ENCODE measurements around the gene CYP2C19. TPM values are rescaled to one million over a fixed set of nuclear protein-coding genes. Genes with fewer than 3 reads are reported as not detected.
"Not testable (repeated sequence)": the region's sequence is repeated elsewhere in the genome, so short reads cannot be mapped to it uniquely, and the experiment has no call there.

Gene CYP2C19
- total RNA-seq (2014; rRNA removed; shearing (Covaris generic); ENCODE audit: low replicate concordance) = not detected in 2 replicates

DNA sequence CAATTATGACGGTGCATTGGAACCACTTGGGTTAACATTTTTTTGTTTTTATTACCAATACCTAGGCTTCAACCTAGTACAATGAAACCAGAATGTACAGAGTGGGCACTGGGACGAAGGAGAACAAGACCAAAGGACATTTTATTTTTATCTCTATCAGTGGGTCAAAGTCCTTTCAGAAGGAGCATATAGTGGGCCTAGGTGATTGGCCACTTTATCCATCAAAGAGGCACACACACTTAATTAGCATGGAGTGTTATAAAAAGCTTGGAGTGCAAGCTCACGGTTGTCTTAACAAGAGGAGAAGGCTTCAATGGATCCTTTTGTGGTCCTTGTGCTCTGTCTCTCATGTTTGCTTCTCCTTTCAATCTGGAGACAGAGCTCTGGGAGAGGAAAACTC is at the start of gene CYP2C19:
TSS of gene CYP2C19 (plus strand) at position 289 of the 400 bp plus-strand sequence. CDS start at position 314, 25 bp downstream.
- no peaks in the 10 kb centered on the region for H3K27me3 ChIP-seq
- DNase-seq = no peak

DNA sequence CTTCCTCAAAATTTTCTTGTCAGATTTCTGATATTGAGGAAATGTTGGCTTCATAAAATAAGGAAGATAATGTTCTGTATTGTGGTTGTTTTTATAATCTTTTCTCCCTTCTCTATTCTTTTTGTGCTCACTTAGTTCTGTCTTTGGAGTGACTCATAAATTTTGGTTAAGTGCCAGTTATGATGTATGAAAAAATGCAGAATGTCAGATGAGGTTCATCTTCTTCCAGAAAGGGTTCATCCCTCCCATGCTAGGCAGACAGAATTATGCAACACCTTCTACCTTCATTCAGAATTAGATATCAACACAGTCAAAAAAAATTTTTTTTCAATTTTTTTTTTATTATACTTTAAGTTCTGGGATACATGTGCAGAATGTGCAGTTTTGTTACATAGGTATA is 36.6 kb upstream of the CYP2C19 start:
- Histone ChIP-seq H3K4me3 (no peak overlapping the region), H3K27me3 (no peaks in the 10 kb centered on the region), H3K36me3 (no peaks in the 10 kb centered on the region), H3K9me3 (no peaks in the 10 kb centered on the region)
- no peak for DNase-seq

More for the DNA sequence above, at the start of gene CYP2C19:
- Histone ChIP-seq H3K9me3 (no peaks in the 10 kb centered on the region), H3K4me3 (no peak within 1 kb of the TSS), H3K36me3 (no peaks in the 10 kb centered on the region)

DNA sequence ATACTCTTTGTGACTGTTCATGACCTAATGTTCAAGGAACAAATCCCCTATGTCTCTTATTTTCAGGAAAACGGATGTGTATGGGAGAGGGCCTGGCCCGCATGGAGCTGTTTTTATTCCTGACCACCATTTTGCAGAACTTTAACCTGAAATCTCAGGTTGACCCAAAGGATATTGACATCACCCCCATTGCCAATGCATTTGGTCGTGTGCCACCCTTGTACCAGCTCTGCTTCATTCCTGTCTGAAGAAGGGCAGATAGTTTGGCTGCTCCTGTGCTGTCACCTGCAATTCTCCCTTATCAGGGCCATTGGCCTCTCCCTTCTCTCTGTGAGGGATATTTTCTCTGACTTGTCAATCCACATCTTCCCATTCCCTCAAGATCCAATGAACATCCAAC is 27.3 kb upstream of the CYP2C19 start:
- Histone ChIP-seq H3K4me3 (no peak overlapping the region), H3K36me3 (no peaks in the 10 kb centered on the region), H3K9me3 (no peaks in the 10 kb centered on the region), H3K27me3 (peaks cover 5% of the 10 kb centered on the region; the same call in 1 of the 2 replicates)
- DNase-seq = no peak

DNA sequence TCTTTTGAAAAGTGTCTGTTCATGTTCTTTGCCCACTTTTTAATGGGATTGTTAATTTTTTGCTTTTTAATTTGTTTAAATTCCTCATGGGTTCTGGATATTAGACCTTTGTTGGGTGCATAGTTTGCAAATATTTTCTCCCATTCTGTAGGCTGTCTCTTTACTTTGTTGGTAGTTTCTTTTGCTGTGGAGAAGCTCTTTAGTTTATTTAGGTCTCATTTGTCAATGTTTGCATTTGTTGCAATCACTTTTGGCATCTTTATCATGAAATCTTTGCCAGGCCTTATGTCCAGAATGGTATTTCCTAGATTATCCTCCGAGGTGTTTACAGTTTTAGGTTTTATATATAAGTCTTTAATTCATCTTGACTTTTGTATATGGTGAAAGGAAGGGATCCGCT is 23.9 kb upstream of the CYP2C19 start:
- no peak for DNase-seq
- no peaks in the 10 kb centered on the region for H3K9me3 ChIP-seq

DNA sequence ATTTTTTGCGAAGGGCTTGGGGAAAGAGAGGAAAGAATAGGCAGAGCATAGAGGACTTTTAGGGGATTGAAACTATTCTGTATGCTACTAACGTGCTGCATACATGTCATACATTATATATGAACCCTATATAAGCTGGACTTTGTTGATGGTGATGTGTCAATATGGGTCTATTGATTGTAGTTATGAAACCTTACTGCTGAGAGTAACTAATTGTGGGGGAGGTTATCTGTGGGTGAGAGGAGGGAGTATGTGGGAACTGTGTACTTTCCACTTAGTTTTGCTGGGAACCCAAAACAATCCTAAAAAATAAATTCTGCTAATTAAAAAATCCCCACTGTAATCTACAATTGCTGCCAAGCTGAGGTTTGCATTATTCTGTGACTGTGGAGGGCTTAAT is 15.3 kb upstream of the CYP2C19 start:
- no peak for DNase-seq
- Histone ChIP-seq H3K9me3 (no peaks in the 10 kb centered on the region), H3K4me3 (no peak overlapping the region), H3K36me3 (no peaks in the 10 kb centered on the region), H3K27me3 (no peaks in the 10 kb centered on the region)

More for the DNA sequence above, 23.9 kb upstream of the CYP2C19 start:
- Histone ChIP-seq H3K27me3 (peaks cover 3% of the 10 kb centered on the region; the same call in 1 of the 2 replicates), H3K4me3 (no peak overlapping the region), H3K36me3 (no peaks in the 10 kb centered on the region)

DNA sequence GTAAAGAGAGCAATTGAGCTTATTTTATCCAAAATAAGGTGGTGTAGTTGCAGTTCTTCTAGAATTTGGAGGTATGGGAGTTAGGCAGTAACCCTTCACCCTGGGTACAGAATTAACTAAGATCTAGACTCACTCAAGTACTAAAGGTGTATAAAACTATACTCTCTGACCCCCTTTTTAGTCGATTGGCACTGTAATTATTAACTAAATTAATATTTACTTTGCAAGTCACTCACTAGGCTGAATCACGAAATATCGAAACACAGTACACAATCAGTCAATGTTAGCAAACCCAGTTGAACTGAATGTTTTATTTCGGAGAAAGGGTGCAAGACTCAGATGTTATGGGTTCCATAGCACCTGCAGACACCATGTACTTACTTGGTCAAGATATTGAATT is 14.6 kb upstream of the CYP2C19 start:
- H3K36me3 ChIP-seq = no peaks in the 10 kb centered on the region
- H3K9me3 ChIP-seq = no peaks in the 10 kb centered on the region
- H3K4me3 ChIP-seq = no peak overlapping the region
- no peak for DNase-seq
- no peaks in the 10 kb centered on the region for H3K27me3 ChIP-seq

DNA sequence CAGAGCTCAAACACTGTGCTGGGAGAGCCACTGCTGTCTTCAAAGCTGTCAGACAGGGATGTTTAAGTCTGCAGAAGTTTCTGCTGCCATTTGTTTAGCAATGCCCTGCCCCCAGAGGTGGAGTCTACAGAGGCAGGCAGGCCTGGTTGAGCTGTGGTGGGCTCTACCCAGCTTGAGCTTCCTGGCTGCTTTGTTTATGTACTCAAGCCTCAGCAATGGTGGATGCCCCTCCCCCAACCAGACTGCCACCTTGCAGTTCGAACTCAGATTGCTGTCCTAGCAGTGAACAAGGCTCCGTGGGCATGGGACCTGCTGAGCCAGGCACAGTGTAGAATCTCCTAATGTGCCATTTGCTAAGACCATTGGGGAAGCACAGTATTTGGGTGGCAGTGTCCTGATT is 4.6 kb upstream of the CYP2C19 start:
- no peaks in the 10 kb centered on the region for H3K27me3 ChIP-seq
- H3K9me3 ChIP-seq = no peaks in the 10 kb centered on the region
- DNase-seq = no peak
- no peaks in the 10 kb centered on the region for H3K36me3 ChIP-seq
- no peak overlapping the region for H3K4me3 ChIP-seq

DNA sequence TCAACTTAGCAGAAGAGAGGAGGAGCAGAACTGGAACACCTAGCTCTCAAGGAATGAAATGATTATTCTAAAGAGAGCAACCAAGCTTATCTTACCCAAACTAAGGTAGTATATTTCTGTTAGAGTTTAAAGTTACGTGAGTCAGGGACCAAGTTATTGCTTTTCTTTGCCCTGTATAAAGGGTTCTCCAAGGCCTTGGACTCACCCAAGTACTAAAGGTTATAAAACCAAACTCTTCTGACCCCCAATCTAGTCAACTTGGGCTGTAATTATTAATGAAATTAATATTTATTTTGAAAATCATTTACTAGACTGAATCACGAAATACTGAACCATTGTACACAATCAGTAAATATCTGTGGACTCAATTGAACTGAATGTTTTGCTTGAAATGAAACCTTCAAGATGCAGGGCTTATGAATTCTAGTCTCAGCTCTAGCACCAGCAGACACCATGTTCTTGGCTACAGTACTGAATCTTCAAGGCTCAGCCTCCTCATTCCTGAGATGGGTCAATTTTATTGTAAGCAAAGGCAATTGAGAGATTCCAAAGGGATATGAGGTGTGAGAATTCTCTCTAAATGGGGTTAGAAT is 1.8 kb upstream of the CYP2C19 start:
- Histone ChIP-seq H3K9me3 (no peaks in the 10 kb centered on the region), H3K27me3 (no peaks in the 10 kb centered on the region), H3K36me3 (no peaks in the 10 kb centered on the region), H3K4me3 (no peak overlapping the region)
- no peak for DNase-seq

DNA sequence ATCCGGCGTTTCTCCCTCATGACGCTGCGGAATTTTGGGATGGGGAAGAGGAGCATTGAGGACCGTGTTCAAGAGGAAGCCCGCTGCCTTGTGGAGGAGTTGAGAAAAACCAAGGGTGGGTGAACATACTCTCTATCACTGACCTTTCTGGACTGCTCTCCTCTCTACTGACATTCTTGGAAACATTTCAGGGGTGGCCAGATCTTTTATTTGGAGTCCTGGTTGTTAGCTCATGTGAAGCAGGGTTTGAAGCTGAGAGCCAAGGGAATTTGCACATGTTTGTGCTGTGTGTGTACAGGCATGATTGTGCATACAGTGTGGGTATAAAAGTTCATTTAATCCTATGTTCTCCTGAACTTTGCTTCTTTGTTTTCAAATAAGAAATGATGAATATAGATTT is 12.9 kb downstream of the CYP2C19 start:
- not testable (repeated sequence) for DNase-seq, H3K9me3 ChIP-seq, H3K36me3 ChIP-seq, H3K4me3 ChIP-seq, H3K27me3 ChIP-seq

DNA sequence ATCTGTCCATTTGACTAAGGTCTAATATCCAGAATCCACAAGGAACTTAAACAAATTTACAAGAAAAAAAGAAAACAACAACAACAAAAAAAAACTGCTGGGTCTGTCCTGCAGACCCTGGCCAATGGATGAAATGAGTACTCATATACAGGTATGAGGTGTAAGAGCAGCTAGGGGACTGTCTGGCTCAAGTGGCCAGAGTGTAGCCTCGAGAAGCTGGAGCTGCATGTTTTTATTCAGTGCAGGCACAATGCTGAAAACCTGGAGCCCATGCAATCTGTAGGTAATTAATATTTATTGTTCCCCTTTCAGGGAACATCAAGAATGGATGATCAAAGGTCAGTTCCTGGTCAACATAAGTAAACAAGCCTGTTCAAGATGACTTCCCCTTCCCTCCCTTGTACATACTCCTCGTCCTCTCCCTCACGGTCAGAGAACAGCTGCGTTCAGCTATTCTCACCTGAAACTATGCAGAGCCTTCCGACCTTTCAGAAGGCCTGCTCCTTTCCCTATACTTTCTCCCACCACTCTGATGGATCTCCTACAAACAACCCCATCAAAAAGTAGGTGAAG is 15.5 kb downstream of the CYP2C19 start:
- no peak for DNase-seq
- no peak overlapping the region for H3K4me3 ChIP-seq
- H3K9me3 ChIP-seq = no peaks in the 10 kb centered on the region
- no peaks in the 10 kb centered on the region for H3K36me3 ChIP-seq
- 0 out of 2 replicates have a peak, but pooled peaks cover 4% of the 10 kb centered on the region for H3K27me3 ChIP-seq

DNA sequence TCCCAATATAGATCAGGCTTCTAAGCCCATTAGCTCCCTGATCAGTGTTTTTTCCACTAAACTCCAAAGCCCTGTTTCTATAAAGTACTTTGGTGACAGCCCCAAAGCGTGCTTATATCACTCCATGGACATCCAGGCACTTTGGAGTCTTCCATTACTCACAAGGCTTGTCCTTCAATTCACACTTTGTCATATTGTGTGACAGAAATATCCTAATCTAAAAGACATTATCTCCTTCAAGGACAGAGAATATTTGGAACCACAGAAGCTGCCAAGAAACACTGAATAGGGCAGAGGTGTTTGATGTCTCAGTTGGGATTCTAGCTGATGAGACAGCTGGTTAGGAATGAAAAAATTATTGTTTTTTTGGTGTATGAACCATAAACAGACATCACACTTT is 18.4 kb downstream of the CYP2C19 start:
- Histone ChIP-seq H3K27me3 (0 out of 2 replicates have a peak, but pooled peaks cover 4% of the 10 kb centered on the region), H3K36me3 (no peaks in the 10 kb centered on the region), H3K4me3 (no peak overlapping the region), H3K9me3 (no peaks in the 10 kb centered on the region)
- DNase-seq = no peak

DNA sequence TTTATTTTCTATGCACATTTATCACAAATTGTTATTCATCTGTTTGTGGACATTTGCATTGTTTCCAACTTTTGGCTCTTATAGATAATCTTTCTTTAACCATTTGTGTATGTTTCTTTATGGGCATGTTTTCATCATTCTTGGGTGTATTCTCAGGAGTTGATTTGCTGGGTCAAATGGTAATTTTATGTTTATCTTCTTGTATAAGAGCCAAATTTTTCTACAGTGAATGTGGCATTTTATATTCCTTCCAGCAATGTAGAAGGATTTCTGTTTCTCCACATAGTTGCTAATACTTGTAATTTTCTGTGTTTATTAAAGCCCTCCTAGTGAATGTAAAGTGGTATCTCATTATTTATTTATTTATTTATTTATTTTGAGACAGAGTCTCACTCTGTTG is 21.8 kb downstream of the CYP2C19 start:
- DNase-seq = no peak
- 0 out of 2 replicates have a peak, but pooled peaks cover 4% of the 10 kb centered on the region for H3K27me3 ChIP-seq
- H3K9me3 ChIP-seq = no peaks in the 10 kb centered on the region
- no peaks in the 10 kb centered on the region for H3K36me3 ChIP-seq
- no peak overlapping the region for H3K4me3 ChIP-seq

DNA sequence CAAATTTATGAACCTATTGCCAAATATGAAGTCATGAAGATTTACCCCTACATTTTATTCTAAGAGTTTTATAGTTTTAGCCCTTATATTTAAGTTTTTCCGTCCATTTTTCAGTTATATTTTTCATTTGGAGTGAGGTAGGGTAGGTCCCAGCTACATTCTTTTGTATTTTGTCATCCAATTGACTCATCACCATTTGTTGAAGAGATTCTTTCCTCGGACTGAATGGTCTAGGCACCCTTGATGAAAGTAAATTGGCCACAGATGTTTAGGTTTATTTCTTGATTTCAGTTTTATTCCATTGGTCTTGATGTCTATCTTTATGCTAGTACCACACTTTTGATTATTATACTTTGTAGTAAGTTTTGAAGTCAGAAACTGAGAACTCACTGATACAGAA is 22.7 kb downstream of the CYP2C19 start:
- Histone ChIP-seq H3K27me3 (0 out of 2 replicates have a peak, but pooled peaks cover 4% of the 10 kb centered on the region), H3K9me3 (no peaks in the 10 kb centered on the region), H3K4me3 (no peak overlapping the region), H3K36me3 (no peaks in the 10 kb centered on the region)
- no peak for DNase-seq

DNA sequence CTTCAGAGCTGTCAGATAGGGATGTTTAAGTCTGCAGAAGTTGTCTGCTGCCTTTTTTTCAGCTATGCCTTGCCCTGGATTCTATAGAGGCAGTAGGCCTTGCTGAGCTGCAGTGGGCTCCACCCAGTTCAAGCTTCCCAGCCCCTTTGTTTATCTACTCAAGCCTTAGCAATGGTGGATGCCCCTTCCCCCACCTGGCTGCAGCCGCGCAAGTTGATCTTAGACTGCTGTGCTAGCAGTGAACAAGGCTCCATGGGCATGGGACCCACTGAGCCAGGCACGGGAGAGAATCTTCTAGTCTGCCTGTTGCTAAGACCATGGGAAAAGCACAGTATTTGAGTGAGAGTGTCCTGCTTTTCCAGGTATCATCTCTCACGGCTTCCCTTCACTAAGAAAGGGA is 38.1 kb downstream of the CYP2C19 start:
- not testable (repeated sequence) for H3K9me3 ChIP-seq, DNase-seq, H3K36me3 ChIP-seq, H3K4me3 ChIP-seq, H3K27me3 ChIP-seq

DNA sequence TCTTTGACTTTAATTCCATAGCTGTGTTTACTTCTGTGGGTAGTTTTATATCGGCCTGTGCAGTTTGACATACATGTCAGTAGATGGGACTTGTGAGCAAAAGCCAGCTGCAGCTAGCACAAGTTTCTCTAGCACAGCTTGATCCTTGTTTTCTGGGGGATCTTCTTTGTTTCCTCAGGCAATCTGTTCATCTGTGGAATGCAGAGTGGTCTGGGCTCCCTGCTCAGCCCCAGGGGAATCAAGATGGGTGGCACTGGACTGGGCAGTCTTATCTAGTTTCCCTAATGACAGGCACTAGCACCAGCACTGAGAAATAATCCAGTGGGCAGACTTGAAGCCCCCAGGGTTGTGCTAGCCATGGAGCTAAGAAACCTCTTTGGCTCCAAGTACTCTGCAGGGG is 40.8 kb downstream of the CYP2C19 start:
- Histone ChIP-seq H3K4me3 (no peak overlapping the region), H3K27me3 (no peaks in the 10 kb centered on the region), H3K36me3 (no peaks in the 10 kb centered on the region)

DNA sequence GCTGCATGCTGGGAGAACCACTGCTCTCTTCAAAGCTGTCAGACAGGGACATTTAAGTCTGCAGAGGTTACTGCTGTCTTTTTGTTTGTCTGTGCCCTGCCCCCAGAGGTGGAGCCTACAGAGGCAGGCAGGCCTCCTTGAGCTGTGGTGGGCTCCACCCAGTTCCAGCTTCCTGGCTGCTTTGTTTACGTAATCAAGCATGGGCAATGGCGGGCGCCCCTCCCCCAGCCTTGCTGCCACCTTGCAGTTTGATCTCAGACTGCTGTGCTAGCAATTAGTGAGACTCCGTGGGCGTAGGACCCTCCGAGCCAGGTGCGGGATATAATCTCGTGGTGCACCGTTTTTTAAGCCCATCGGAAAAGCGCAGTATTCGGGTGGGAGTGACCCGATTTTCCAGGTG is 67.5 kb downstream of the CYP2C19 start:
- H3K36me3 ChIP-seq, H3K4me3 ChIP-seq, H3K27me3 ChIP-seq, H3K9me3 ChIP-seq, DNase-seq: not testable (repeated sequence)

More for the DNA sequence above, 40.8 kb downstream of the CYP2C19 start:
- no peak for DNase-seq
- H3K9me3 ChIP-seq = no peaks in the 10 kb centered on the region

DNA sequence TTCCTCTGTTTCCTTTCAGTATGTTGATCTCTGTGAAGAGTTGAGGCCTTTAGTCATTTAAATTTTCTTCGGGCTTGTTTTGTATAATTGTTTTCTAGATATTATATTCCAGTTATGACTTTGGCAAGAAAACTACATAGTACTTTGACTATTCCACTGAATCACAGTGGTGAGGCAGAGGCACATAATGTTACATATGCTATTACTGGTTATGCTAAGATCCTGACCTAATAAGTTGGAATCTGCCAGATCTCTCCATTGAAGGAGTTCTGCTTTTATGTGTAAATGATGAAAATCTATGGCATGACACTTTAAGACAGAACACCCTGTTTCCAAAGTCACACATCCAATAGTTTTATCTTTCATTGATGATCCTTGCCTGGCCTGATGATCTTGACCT is 83.7 kb downstream of the CYP2C19 start:
- no peak for DNase-seq
- H3K9me3 ChIP-seq = no peaks in the 10 kb centered on the region
- no peak overlapping the region for H3K4me3 ChIP-seq
- no peaks in the 10 kb centered on the region for H3K36me3 ChIP-seq
- H3K27me3 ChIP-seq = no peaks in the 10 kb centered on the region

DNA sequence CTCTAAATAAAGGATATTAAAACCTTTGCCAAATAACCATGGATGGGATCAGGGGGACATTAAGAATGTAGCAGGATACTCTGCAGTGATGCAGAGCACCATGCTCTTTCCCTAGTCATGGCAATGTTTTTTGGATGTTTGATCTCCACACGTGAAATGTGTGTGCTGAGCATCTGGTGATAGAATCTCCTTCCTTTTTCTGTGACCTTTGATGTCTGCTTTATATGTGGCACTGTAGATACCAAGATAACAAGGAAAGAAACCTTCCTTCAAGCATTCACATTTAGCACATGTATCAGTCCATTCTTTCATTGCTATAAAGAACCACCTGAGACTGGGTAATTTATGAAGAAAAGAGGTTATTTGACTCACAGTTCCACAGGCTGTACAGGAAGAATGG is 88.3 kb downstream of the CYP2C19 start:
- Histone ChIP-seq H3K36me3 (no peaks in the 10 kb centered on the region), H3K9me3 (no peaks in the 10 kb centered on the region), H3K27me3 (no peaks in the 10 kb centered on the region), H3K4me3 (no peak overlapping the region)
- DNase-seq = no peak

Measured in MG63 (cell line).